Suprapubic skin (tissue), 4 donors: ENCODE results near the gene ZNF610. TPM values are rescaled to one million over a fixed set of nuclear protein-coding genes. Genes with fewer than 3 reads are reported as not detected.
"Not testable (repeated sequence)": the region's sequence is repeated elsewhere in the genome, so short reads cannot be mapped to it uniquely, and the experiment has no call there.

Experiments
- DNase-seq, 2 donors: peaks; one replicate each; pipeline ENCODE4 v3.0.0-alpha.2; 2019; ENCODE audit warnings: low spot score in 2 of 2
- H3K27ac ChIP-seq: fragments of 200-600 bp; sonication (generic); one replicate; pipeline ENCODE4 v1.5.1; 2019
- H3K27me3 ChIP-seq: fragments of 200-600 bp; sonication (generic); one replicate; pipeline ENCODE4 v1.5.1; 2019
- H3K36me3 ChIP-seq: fragments of 200-600 bp; sonication (generic); one replicate; pipeline ENCODE4 v1.5.1; 2019
- H3K4me1 ChIP-seq: fragments of 200-600 bp; sonication (generic); one replicate; pipeline ENCODE4 v1.5.1; 2019
- H3K4me3 ChIP-seq: fragments of 200-600 bp; sonication (generic); one replicate; pipeline ENCODE4 v1.5.1; 2019; ENCODE audit warnings: mild to moderate bottlenecking
- H3K9me3 ChIP-seq: fragments of 200-600 bp; sonication (generic); one replicate; pipeline ENCODE4 v1.5.1; 2019
- EP300 ChIP-seq: sonication (generic); formaldehyde crosslinking; IDR thresholded peaks from one replicate; pipeline ENCODE4 v1.6.1; 2017; ENCODE audit warnings: antibody characterized with exemption
- POLR2A ChIP-seq, 2 donors: fragments of 450-650 bp; IDR thresholded peaks; one replicate each; pipeline ENCODE4 v1.6.1; 2017; ENCODE audit warnings: antibody characterized with exemption in 2 of 2, mild to moderate bottlenecking in 2 of 2, moderate library complexity in 2 of 2
- POLR2AphosphoS5 ChIP-seq, 3 donors: sonication (generic); formaldehyde crosslinking; IDR thresholded peaks; one replicate each; pipeline ENCODE4 v1.6.1; 2017; ENCODE audit warnings: antibody characterized with exemption in 3 of 3
- WGBS: methylation state at CpG from one replicate; pipeline ENCODE4 v1.1.5; 2018; 5-methylcytosine and 5-hydroxymethylcytosine counted together
- total RNA-seq, 4 donors: library from RNA; depleted of rRNA; stranded (reverse); fragments of >200 nt; gene quantifications; one replicate each; pipeline ENCODE4 v1.1.0, GENCODE V29; 2016
- TF ChIP-seq, protein P1 (sequence below), 2 donors: fragments of 200-600 bp in 1 of 2; fragments of 450-650 bp in 1 of 2; sonication (generic) in 1 of 2; IDR thresholded peaks; one replicate each; pipeline ENCODE4 v1.5.1; 2016 to 2019; ENCODE audit warnings: antibody characterized with exemption in 2 of 2, mild to moderate bottlenecking in 1 of 2, moderate library complexity in 1 of 2

Gene ZNF610
- 1 to 10 TPM; 1.0 to 5.3 (median 1.2) TPM for total RNA-seq

- H3K27me3 ChIP-seq, result no peaks in the 10 kb centered on the region
These were observed at the start of gene ZNF610 for GRCh38 chr19:52336117-52336790. Gene ZNF610 (plus strand): TSS chr19:52336243. CDS start chr19:52349173, 12,930 bp downstream.

DNA sequence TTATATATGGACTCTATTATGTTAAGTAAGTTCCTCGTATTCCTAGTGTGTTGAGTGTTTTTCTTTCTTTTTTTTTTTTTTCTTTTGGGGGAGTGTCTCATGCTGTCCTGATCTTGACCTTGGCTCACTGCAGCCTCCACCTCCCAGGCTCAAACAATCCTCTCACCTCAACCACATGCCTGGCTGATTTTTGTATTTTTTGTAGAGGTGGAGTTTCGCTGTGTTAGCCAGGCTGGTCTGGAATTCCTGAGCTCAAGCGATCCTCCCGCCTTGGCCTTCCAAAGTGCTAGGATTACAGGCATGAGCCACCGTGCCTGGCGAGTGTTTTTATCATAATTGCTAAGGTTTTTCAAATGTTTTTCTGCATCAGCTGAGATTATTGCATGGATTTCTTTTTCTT is 49.8 kb upstream of the ZNF610 start:
- no peaks in the 10 kb centered on the region for H3K9me3 ChIP-seq
- DNase-seq, result no peak
- H3K4me1 ChIP-seq, result no peaks in the 10 kb centered on the region
- H3K4me3 ChIP-seq, result no peak overlapping the region
- no peak overlapping the region for H3K27ac ChIP-seq
- peaks cover 90% of the 10 kb centered on the region for H3K36me3 ChIP-seq
- WGBS, result 98% methylated on average over 6 of the region's 6 CpGs
- H3K27me3 ChIP-seq, result no peaks in the 10 kb centered on the region
- TF ChIP-seq POLR2A (IDR thresholded peaks at IDR 0.05), result no peak
- no peak for TF ChIP-seq EP300
- TF ChIP-seq, protein P1, sequence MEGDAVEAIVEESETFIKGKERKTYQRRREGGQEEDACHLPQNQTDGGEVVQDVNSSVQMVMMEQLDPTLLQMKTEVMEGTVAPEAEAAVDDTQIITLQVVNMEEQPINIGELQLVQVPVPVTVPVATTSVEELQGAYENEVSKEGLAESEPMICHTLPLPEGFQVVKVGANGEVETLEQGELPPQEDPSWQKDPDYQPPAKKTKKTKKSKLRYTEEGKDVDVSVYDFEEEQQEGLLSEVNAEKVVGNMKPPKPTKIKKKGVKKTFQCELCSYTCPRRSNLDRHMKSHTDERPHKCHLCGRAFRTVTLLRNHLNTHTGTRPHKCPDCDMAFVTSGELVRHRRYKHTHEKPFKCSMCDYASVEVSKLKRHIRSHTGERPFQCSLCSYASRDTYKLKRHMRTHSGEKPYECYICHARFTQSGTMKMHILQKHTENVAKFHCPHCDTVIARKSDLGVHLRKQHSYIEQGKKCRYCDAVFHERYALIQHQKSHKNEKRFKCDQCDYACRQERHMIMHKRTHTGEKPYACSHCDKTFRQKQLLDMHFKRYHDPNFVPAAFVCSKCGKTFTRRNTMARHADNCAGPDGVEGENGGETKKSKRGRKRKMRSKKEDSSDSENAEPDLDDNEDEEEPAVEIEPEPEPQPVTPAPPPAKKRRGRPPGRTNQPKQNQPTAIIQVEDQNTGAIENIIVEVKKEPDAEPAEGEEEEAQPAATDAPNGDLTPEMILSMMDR (IDR thresholded peaks at IDR 0.05), result no peak
- TF ChIP-seq POLR2AphosphoS5 (IDR thresholded peaks at IDR 0.05), result no peak

More at GRCh38 chr19:52336117-52336790, at the start of gene ZNF610:
- 3% methylated on average over 45 of the region's 55 CpGs for WGBS
- Histone ChIP-seq H3K27ac (peak within 1 kb of the TSS; percentile 81), H3K36me3 (no peaks in the 10 kb centered on the region), H3K4me3 (peak within 1 kb of the TSS; percentile 68), H3K4me1 (peaks cover 9% of the 10 kb centered on the region), H3K9me3 (peaks cover 11% of the 10 kb centered on the region)
- peak; percentile 90 to 92 for DNase-seq
- TF ChIP-seq POLR2AphosphoS5 (IDR thresholded peaks at IDR 0.05), result peak in 1 of 3 donors; percentile 60
- no peak for TF ChIP-seq EP300
- TF ChIP-seq, protein P1 (IDR thresholded peaks at IDR 0.05), result no peak
- peak in 1 of 2 donors; percentile 55 for TF ChIP-seq POLR2A (IDR thresholded peaks at IDR 0.05)

DNA sequence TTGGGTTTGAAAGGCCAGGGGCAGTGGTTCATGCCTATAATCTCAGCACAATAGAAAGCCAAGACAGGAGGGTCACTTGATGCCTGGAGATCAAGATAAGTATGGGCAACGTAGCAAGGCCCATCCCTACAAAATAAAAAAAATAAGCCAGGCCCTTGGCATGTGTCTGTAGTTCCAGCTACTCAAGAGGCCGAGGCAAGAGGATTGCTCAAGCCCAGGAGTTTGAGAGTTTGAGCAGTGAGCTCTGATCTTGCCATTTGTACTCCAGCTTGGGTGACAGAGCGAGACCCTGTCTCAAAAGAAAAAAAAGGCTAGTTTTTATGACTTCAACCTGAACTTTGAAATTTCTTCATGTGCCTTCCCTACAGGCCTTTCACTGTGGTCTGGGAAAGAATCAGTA is 44.3 kb upstream of the ZNF610 start:
- Histone ChIP-seq H3K36me3 (peaks cover 52% of the 10 kb centered on the region), H3K4me1 (peaks cover 8% of the 10 kb centered on the region), H3K9me3 (peaks cover 3% of the 10 kb centered on the region), H3K4me3 (no peak overlapping the region), H3K27ac (no peak overlapping the region), H3K27me3 (no peaks in the 10 kb centered on the region)
- WGBS, result 88% methylated on average over 3 of the region's 3 CpGs
- TF ChIP-seq, protein P1 (IDR thresholded peaks at IDR 0.05), result no peak
- TF ChIP-seq POLR2AphosphoS5 (IDR thresholded peaks at IDR 0.05) (no peak), POLR2A (IDR thresholded peaks at IDR 0.05) (no peak), EP300 (no peak)
- no peak for DNase-seq

DNA sequence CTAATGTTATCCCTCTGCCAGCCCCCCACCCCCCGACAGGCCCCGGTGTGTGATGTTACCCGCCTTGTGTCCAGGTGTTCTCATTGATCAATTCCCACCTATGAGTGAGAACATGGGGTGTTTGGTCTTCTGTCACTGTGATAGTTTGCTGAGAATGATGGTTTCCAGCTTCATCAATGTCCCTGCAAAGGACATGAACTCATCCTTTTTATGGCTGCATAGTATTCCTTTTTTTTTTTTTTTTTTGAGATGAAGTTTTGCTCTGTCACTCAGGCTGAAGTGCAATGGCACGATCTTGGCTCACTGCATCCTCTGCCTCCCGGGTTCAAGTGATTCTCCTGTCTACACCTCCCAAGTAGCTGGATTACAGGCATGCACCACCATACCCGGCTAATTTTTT is 43.1 kb upstream of the ZNF610 start:
- H3K9me3 ChIP-seq, H3K27me3 ChIP-seq, DNase-seq, H3K27ac ChIP-seq, H3K4me3 ChIP-seq: not testable (repeated sequence)
- peaks cover 44% of the 10 kb centered on the region for H3K36me3 ChIP-seq
- H3K4me1 ChIP-seq, result peaks cover 14% of the 10 kb centered on the region
- 99% methylated on average over 6 of the region's 6 CpGs for WGBS

DNA sequence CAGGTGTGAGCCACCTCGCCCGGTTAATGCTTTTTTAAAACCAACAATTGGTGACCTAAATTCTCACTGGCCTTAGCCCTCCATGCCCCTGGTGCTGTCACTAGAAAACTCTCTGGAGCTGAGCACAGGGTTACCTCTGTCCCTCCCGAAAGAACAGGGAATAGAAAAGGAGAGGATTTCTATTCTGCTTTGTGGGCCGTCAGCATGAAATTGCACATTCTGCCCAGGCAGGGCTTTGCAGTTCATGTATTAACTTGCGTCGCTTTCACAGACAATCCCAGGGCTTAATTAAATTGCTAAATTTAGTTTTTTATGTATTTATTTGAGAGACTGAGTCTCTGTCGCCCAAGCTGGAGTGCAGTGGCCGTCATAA is 39.7 kb upstream of the ZNF610 start:
- H3K4me1 ChIP-seq, result peaks cover 19% of the 10 kb centered on the region
- no peaks in the 10 kb centered on the region for H3K27me3 ChIP-seq
- H3K36me3 ChIP-seq, result peaks cover 34% of the 10 kb centered on the region
- H3K9me3 ChIP-seq, result peaks cover 3% of the 10 kb centered on the region
- no peak for DNase-seq
- TF ChIP-seq EP300, result no peak
- TF ChIP-seq, protein P1 (IDR thresholded peaks at IDR 0.05), result no peak
- no peak for TF ChIP-seq POLR2A (IDR thresholded peaks at IDR 0.05)
- no peak for TF ChIP-seq POLR2AphosphoS5 (IDR thresholded peaks at IDR 0.05)
- H3K27ac ChIP-seq, result peak overlapping the region; percentile 95
- WGBS, result 18% methylated on average over 8 of the region's 8 CpGs
- peak overlapping the region; percentile 82 for H3K4me3 ChIP-seq
